ENCODE measurements around the gene MIB1.
A peak's percentile ranks its signal among the peaks of the same experiment; 100 is the strongest.
"Not testable (repeated sequence)": the region's sequence is repeated elsewhere in the genome, so short reads cannot be mapped to it uniquely, and the experiment has no call there.

The MIB1 gene

GRCh38 chr18:21743166-21743832 is 2.7 kb downstream of the MIB1 start:
- no peak for DNase-seq

GRCh38 chr18:21745231-21745630 is 4.6 kb downstream of the MIB1 start:
- no peak for DNase-seq

GRCh38 chr18:21747268-21747667 is 6.7 kb downstream of the MIB1 start:
- DNase-seq = no peak

- DNase-seq = no peak
Observed at GRCh38 chr18:21747764-21748693, 7.4 kb downstream of the MIB1 start.

- DNase-seq = no peak
Observed at GRCh38 chr18:21757833-21758232, 17.2 kb downstream of the MIB1 start.

- no peak for DNase-seq
Observed at GRCh38 chr18:21759836-21760235, 19.2 kb downstream of the MIB1 start.

- DNase-seq = no peak
Observed at GRCh38 chr18:21760321-21760720, 19.7 kb downstream of the MIB1 start.

GRCh38 chr18:21761471-21762115 is 21.0 kb downstream of the MIB1 start:
- no peak for DNase-seq

GRCh38 chr18:21762181-21762772 is 21.7 kb downstream of the MIB1 start:
- DNase-seq = no peak

- DNase-seq = no peak
Observed at GRCh38 chr18:21763846-21764646, 23.5 kb downstream of the MIB1 start.

- no peak for DNase-seq
Observed at GRCh38 chr18:21769206-21769605, 28.6 kb downstream of the MIB1 start.

- no peak for DNase-seq
Observed at GRCh38 chr18:21774722-21775121, 34.1 kb downstream of the MIB1 start.

GRCh38 chr18:21777814-21778213 is 37.2 kb downstream of the MIB1 start:
- DNase-seq = no peak

GRCh38 chr18:21786526-21786925 is 45.9 kb downstream of the MIB1 start:
- no peak for DNase-seq

GRCh38 chr18:21796089-21796488 is 55.5 kb downstream of the MIB1 start:
- DNase-seq = not testable (repeated sequence)

GRCh38 chr18:21798126-21798525 is 57.5 kb downstream of the MIB1 start:
- no peak for DNase-seq

GRCh38 chr18:21799721-21800120 is 59.1 kb downstream of the MIB1 start:
- DNase-seq = no peak

- no peak for DNase-seq
Observed at GRCh38 chr18:21803495-21803894, 62.9 kb downstream of the MIB1 start.

- peak in 1 of 58 donors; percentile 4 for DNase-seq
Observed at GRCh38 chr18:21805771-21806366, 65.3 kb downstream of the MIB1 start.

GRCh38 chr18:21808185-21808584 is 67.6 kb downstream of the MIB1 start:
- no peak for DNase-seq
